Measurements from ENCODE around the gene PDE8B.

- TF ChIP-seq BACH2 (CRISPR knock-in tag; IDR thresholded peaks at IDR 0.05; ENCODE audit: borderline replicate concordance), result no peak
- TF ChIP-seq PPARA (CRISPR knock-in tag; IDR thresholded peaks at IDR 0.05; ENCODE audit: borderline replicate concordance), result no peak
- TF ChIP-seq PATZ1 (CRISPR knock-in tag; IDR thresholded peaks at IDR 0.05; ENCODE audit: borderline replicate concordance), result no peak
- TF ChIP-seq ZC3H10 (CRISPR knock-in tag; IDR thresholded peaks at IDR 0.05), result no peak
- no peak for TF ChIP-seq ISL1 (CRISPR knock-in tag; IDR thresholded peaks at IDR 0.05)
- TF ChIP-seq ESRRG (CRISPR knock-in tag; IDR thresholded peaks at IDR 0.05), result no peak
- TF ChIP-seq ARNTL (CRISPR knock-in tag; IDR thresholded peaks at IDR 0.05; ENCODE audit: borderline replicate concordance, low read depth), result no peak
- TF ChIP-seq CREB5 (CRISPR knock-in tag; IDR thresholded peaks at IDR 0.05; ENCODE audit: low read depth), result no peak
- no peak for TF ChIP-seq TSHZ2 (CRISPR knock-in tag; IDR thresholded peaks at IDR 0.05)
- no peak for TF ChIP-seq ZFP30 (CRISPR knock-in tag; IDR thresholded peaks at IDR 0.05)
Measured at GRCh38 chr5:77305222-77305846, 94.9 kb downstream of the PDE8B start.
